ENCODE measurements around the gene FBLIM1. TPM values are rescaled to one million over a fixed set of nuclear protein-coding genes. Genes with fewer than 3 reads are reported as not detected.
A peak's percentile ranks its signal among the peaks of the same experiment; 100 is the strongest.

Gene FBLIM1, protein sequence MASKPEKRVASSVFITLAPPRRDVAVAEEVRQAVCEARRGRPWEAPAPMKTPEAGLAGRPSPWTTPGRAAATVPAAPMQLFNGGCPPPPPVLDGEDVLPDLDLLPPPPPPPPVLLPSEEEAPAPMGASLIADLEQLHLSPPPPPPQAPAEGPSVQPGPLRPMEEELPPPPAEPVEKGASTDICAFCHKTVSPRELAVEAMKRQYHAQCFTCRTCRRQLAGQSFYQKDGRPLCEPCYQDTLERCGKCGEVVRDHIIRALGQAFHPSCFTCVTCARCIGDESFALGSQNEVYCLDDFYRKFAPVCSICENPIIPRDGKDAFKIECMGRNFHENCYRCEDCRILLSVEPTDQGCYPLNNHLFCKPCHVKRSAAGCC
- total RNA-seq: under 1 TPM in 1 of 2 experiments, not detected in 1; 0.05 TPM

DNA sequence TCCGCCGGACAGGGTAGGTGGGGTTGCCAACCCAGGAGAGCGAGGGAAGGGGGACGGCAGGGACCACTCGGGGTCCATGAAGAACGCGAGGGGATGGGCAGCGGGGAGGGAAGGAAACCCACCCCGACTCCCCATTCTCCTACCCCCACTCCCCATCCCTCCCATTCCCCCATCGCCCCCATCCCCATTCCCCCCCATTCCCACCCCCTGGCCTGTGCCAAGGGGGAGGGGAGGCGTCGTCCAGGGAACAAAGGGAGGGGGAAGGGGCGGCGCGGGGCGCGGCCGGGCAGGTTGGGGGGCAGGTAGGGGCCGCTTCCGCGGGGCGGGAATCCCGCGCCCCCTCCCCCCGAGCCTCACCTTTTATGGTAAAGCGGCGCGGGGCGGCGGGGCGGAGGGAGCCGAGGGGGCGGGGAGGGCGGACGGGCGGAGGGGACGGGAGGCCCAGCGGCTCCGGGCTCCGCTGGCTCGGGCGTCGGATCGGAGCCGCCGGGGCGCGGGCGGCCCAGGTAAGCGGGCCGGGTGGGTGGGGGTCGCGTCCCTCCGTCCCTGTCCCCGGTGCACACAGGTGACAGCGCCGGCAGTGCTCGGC is at the start of gene FBLIM1:
Gene FBLIM1, plus strand, starts transcription at position 453 of the 589 bp plus-strand sequence. CDS start 6,189 bp downstream, outside the sequence.
- ChIA-PET POLR2A (no interaction called here), CTCF (no interaction called here)
- H3K4me1 Mint-ChIP-seq (ENCODE audit: low read depth): peaks cover 12% of the 10 kb centered on the region
- intact Hi-C loops (cut with micrococcal nuclease): no loop called here
- H3K27me3 Mint-ChIP-seq: peaks cover 32% of the 10 kb centered on the region
- H3K9me3 Mint-ChIP-seq: no peaks in the 10 kb centered on the region
- no peak within 1 kb of the TSS for H3K27ac Mint-ChIP-seq
- peak within 1 kb of the TSS; percentile 40 for H3K4me3 Mint-ChIP-seq
- no peaks in the 10 kb centered on the region for H3K36me3 Mint-ChIP-seq
- no peak for DNase-seq

- Mint-ChIP-seq H3K9me3 (no peaks in the 10 kb centered on the region), H3K4me1 (ENCODE audit: low read depth) (peaks cover 10% of the 10 kb centered on the region), H3K4me3 (no peak overlapping the region), H3K27ac (no peak overlapping the region), H3K36me3 (peaks cover 4% of the 10 kb centered on the region), H3K27me3 (no peaks in the 10 kb centered on the region)
- ChIA-PET POLR2A (no interaction called here), CTCF (no interaction called here)
- DNase-seq: no peak
- intact Hi-C loops (cut with micrococcal nuclease): no loop called here
These were observed 49.4 kb upstream of the FBLIM1 start for GRCh38 chr1:15709226-15709625.

GRCh38 chr1:15712168-15712567 is 46.4 kb upstream of the FBLIM1 start:
- POLR2A ChIA-PET: interaction anchor here (0.6 kb wide), 1 partner anchor 15 kb away, joined by 3 read pairs; no protein-coding TSS in a partner anchor
- CTCF ChIA-PET: interaction anchor here (1.6 kb wide), 1 partner anchor 103 kb away, joined by 3 read pairs; no protein-coding TSS in a partner anchor
- Mint-ChIP-seq H3K9me3 (no peaks in the 10 kb centered on the region), H3K27ac (no peak overlapping the region), H3K4me1 (ENCODE audit: low read depth) (peaks cover 5% of the 10 kb centered on the region), H3K27me3 (no peaks in the 10 kb centered on the region), H3K36me3 (no peaks in the 10 kb centered on the region), H3K4me3 (no peak overlapping the region)
- no peak for DNase-seq
- intact Hi-C loops (cut with micrococcal nuclease): no loop called here

GRCh38 chr1:15714406-15715136 is 44.0 kb upstream of the FBLIM1 start:
- intact Hi-C loops (cut with micrococcal nuclease): no loop called here
- H3K4me1 Mint-ChIP-seq (ENCODE audit: low read depth): peaks cover 1% of the 10 kb centered on the region
- peaks cover 4% of the 10 kb centered on the region for H3K36me3 Mint-ChIP-seq
- no peak overlapping the region for H3K4me3 Mint-ChIP-seq
- DNase-seq: no peak
- ChIA-PET CTCF (no interaction called here), POLR2A (interaction anchor here (0.8 kb wide), 1 partner anchor 96 kb away, joined by 3 read pairs; no protein-coding TSS in a partner anchor)
- H3K9me3 Mint-ChIP-seq: no peaks in the 10 kb centered on the region
- H3K27me3 Mint-ChIP-seq: no peaks in the 10 kb centered on the region
- no peak overlapping the region for H3K27ac Mint-ChIP-seq

GRCh38 chr1:15717418-15718125 is 41.0 kb upstream of the FBLIM1 start:
- Mint-ChIP-seq H3K9me3 (no peaks in the 10 kb centered on the region), H3K27ac (no peak overlapping the region), H3K4me1 (ENCODE audit: low read depth) (peaks cover 1% of the 10 kb centered on the region), H3K36me3 (peaks cover 9% of the 10 kb centered on the region), H3K27me3 (no peaks in the 10 kb centered on the region), H3K4me3 (no peak overlapping the region)
- no peak for DNase-seq
- CTCF ChIA-PET: no interaction called here
- intact Hi-C loops (cut with micrococcal nuclease): no loop called here
- POLR2A ChIA-PET: no interaction called here

GRCh38 chr1:15718199-15718601 is 40.4 kb upstream of the FBLIM1 start:
- Mint-ChIP-seq H3K36me3 (peaks cover 9% of the 10 kb centered on the region), H3K9me3 (no peaks in the 10 kb centered on the region), H3K27me3 (no peaks in the 10 kb centered on the region), H3K4me1 (ENCODE audit: low read depth) (peaks cover 1% of the 10 kb centered on the region), H3K4me3 (no peak overlapping the region), H3K27ac (no peak overlapping the region)
- POLR2A ChIA-PET: no interaction called here
- CTCF ChIA-PET: no interaction called here
- intact Hi-C loops (cut with micrococcal nuclease): no loop called here
- DNase-seq: no peak

- DNase-seq: no peak
- POLR2A ChIA-PET: no interaction called here
- Mint-ChIP-seq H3K4me1 (ENCODE audit: low read depth) (peaks cover under 1% of the 10 kb centered on the region), H3K27me3 (no peaks in the 10 kb centered on the region), H3K9me3 (no peaks in the 10 kb centered on the region), H3K36me3 (peaks cover 9% of the 10 kb centered on the region), H3K27ac (no peak overlapping the region), H3K4me3 (no peak overlapping the region)
- intact Hi-C loops (cut with micrococcal nuclease): no loop called here
- CTCF ChIA-PET: interaction anchor here (0.6 kb wide), 1 partner anchor 64 kb away, joined by 3 read pairs; no protein-coding TSS in a partner anchor
These were observed 39.0 kb upstream of the FBLIM1 start for GRCh38 chr1:15719381-15720120.

GRCh38 chr1:15720861-15721260 is 37.7 kb upstream of the FBLIM1 start:
- Mint-ChIP-seq H3K9me3 (no peaks in the 10 kb centered on the region), H3K36me3 (peaks cover 9% of the 10 kb centered on the region), H3K27me3 (no peaks in the 10 kb centered on the region), H3K4me1 (ENCODE audit: low read depth) (no peaks in the 10 kb centered on the region), H3K27ac (no peak overlapping the region), H3K4me3 (no peak overlapping the region)
- ChIA-PET POLR2A (interaction anchor here (0.6 kb wide), 1 partner anchor 557 kb away, joined by 3 read pairs; no protein-coding TSS in a partner anchor), CTCF (interaction anchor here (0.8 kb wide), 1 partner anchor 21 kb away, joined by 3 read pairs; no protein-coding TSS in a partner anchor)
- intact Hi-C loops (cut with micrococcal nuclease): no loop called here
- no peak for DNase-seq

- Mint-ChIP-seq H3K4me3 (no peak overlapping the region), H3K27ac (no peak overlapping the region), H3K36me3 (peaks cover 13% of the 10 kb centered on the region), H3K4me1 (ENCODE audit: low read depth) (no peaks in the 10 kb centered on the region), H3K27me3 (no peaks in the 10 kb centered on the region), H3K9me3 (no peaks in the 10 kb centered on the region)
- intact Hi-C loops (cut with micrococcal nuclease): no loop called here
- POLR2A ChIA-PET: no interaction called here
- CTCF ChIA-PET: interaction anchor here (1.2 kb wide), 1 partner anchor 70 kb away, joined by 3 read pairs; no protein-coding TSS in a partner anchor
- DNase-seq: no peak
These were observed 36.2 kb upstream of the FBLIM1 start for GRCh38 chr1:15722411-15722810.

- DNase-seq: no peak
- POLR2A ChIA-PET: no interaction called here
- H3K27ac Mint-ChIP-seq: no peak overlapping the region
- H3K4me1 Mint-ChIP-seq (ENCODE audit: low read depth): no peaks in the 10 kb centered on the region
- no peaks in the 10 kb centered on the region for H3K27me3 Mint-ChIP-seq
- no peaks in the 10 kb centered on the region for H3K9me3 Mint-ChIP-seq
- H3K36me3 Mint-ChIP-seq: peaks cover 19% of the 10 kb centered on the region
- CTCF ChIA-PET: interaction anchor here (1.0 to 1.2 kb wide), 2 partner anchors 18 to 69 kb away, joined by 3 read pairs; no protein-coding TSS in a partner anchor
- no peak overlapping the region for H3K4me3 Mint-ChIP-seq
- intact Hi-C loops (cut with micrococcal nuclease): no loop called here
These were observed 35.6 kb upstream of the FBLIM1 start for GRCh38 chr1:15722836-15723532.

All from activated CD4-positive, alpha-beta memory T cell treated with anti-CD3 and anti-CD28 coated beads for 36 hours (primary cell).